ENCODE measurements around the gene ZNF558. TPM values are rescaled to one million over a fixed set of nuclear protein-coding genes. Genes with fewer than 3 reads are reported as not detected.
"Not testable (repeated sequence)": the region's sequence is repeated elsewhere in the genome, so short reads cannot be mapped to it uniquely, and the experiment has no call there.

The ZNF558 gene
- total RNA-seq, 1 experiment from 2014 or later: 12.5 TPM

DNA sequence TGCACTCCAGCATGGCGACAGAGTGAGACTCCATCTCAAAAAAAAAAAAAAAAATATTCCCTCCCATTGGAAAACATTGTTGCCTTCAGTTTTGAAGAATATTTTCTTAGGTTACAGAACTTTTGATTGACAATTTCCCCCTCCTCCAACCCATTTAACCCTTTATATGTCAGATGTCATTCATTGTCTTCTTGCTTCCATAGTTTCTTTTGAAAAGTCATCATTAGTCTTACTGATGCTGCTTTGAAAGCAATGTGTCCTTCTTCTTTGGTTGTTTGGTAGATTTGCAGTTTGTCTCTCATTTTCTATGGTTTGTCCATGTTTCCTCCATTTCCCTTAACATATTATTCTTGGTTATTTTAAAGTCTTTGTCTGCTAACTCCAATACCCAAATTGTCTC, 25.4 kb downstream of the ZNF558 start:
- no peak for DNase-seq (ENCODE audit: low read depth)

DNA sequence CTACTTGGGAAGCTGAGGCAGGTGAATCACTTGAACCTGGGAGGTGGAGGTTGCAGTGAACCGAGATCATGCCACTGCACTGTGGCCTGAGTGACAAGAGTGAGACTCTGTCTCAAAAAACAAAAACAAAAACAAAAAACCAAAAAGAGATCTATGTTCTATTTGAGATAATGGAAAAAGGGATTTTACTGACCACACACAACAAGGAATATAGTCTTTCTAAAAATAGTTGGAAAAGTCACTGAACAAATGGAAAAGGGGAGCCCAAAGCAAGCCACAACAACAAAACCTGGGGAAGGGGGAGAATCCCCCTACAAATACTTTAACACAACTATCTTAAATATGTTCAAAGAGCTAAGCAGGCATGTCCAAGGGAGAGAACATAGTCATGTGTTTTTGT, 37.3 kb downstream of the ZNF558 start:
- no peak for DNase-seq (ENCODE audit: low read depth)

DNA sequence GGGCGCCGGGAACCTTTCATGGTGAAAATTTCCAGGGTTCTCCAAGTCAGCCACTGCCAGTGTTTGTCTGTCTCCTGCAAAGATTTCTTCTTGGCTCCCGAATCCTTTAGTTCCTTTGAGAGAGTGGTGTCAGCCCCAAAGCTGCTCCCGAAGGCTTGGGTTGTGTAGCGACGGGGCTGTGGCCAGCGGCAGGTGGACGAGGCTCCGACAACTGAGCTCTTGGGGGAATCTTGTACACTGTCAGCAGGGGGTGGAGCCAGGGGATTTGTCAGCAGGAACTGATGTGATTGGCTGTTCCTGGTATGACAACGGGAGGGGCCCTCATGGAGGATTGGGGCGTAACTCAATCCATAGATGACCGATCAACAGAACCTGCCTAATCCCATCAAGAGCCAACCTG, 58.5 kb downstream of the ZNF558 start:
- not testable (repeated sequence) for DNase-seq (ENCODE audit: low read depth)

DNA sequence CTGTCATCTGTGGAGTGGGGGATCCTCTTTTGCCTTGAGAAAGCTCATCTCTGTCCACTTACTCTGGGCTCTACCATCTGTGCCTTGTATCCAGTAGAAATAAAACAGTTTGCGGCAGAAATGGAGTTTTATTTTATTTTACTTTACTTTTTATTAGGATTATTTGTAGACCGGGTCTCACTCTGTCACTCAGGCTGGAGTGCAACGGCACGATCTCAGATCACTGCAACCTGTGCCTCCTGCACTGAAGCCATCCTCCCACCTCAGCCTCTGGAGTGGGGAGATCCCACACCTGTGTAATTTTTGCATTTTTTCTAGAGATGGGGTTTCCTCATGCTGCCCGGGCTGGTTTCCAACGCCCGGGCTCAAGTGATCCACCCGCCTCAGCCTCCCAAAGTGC, 62.8 kb downstream of the ZNF558 start:
- not testable (repeated sequence) for DNase-seq (ENCODE audit: low read depth)

DNA sequence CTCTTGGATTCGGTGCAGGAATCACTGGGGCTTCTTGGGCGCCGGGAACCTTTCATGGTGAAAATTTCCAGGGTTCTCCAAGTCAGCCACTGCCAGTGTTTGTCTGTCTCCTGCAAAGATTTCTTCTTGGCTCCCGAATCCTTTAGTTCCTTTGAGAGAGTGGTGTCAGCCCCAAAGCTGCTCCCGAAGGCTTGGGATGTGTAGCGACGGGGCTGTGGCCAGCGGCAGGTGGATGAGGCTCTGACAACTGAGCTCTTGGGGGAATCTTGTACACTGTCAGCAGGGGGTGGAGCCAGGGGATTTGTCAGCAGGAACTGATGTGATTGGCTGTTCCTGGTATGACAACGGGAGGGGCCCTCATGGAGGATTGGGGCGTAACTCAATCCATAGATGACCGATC, 64.8 kb downstream of the ZNF558 start:
- DNase-seq (ENCODE audit: low read depth): not testable (repeated sequence)

Other genes starting within 250 kb of the ZNF558 start
- gene ADAMTS10, start 221.6 kb downstream of the ZNF558 start, total RNA-seq (2014; rRNA removed; shearing (Covaris generic)): 3.1 and 6.6 TPM in 2 replicates
- gene NFILZ, start 201.7 kb downstream of the ZNF558 start, total RNA-seq (2014; rRNA removed; shearing (Covaris generic)): not detected in 2 replicates
- gene ACTL9, start 133.5 kb downstream of the ZNF558 start, total RNA-seq (2014; rRNA removed; shearing (Covaris generic)): not detected in 2 replicates
- gene OR2Z1, start 110.7 kb downstream of the ZNF558 start, total RNA-seq (2014; rRNA removed; shearing (Covaris generic)): not detected in 2 replicates
- not detected in 2 replicates for gene MBD3L1, start 73 bp upstream of the ZNF558 start, total RNA-seq (2014; rRNA removed; shearing (Covaris generic))
- not detected in 2 replicates for gene MUC16, start 178.1 kb upstream of the ZNF558 start, total RNA-seq (2014; rRNA removed; shearing (Covaris generic))

All from Daoy (cell line).